ENCODE results near the gene RPS4Y1.

Gene RPS4Y1

DNA sequence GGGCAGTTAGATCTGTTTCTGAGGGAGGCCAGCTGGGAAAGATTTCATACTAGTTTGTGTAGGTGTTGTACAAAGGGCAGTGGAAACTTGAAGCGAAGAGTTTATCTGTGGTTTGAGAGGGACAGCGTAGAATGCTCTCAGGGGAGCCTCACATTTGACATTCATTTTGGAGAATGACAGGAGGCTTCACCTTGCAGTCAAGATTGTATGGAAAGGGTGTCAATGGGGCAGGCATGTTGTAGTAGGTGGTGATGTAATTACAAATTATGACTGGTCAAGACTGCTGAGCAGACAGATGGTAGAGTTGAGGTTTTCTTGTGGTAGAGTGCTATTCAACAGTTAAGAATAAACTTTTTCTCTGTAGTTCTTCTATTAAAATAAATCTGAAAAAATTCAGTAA is 7.0 kb downstream of the RPS4Y1 start:
- WGBS (ENCODE audit: insufficient coverage, insufficient read length), result no CpG with 5 or more reads among the region's 2 CpGs
- Histone ChIP-seq H3K4me1 (ENCODE audit: control insufficient read depth, insufficient read depth, low read length) (no peaks in the 10 kb centered on the region), H3K4me3 (ENCODE audit: low read length) (no peak overlapping the region), H3K27ac (ENCODE audit: low read length) (no peak overlapping the region), H3K27me3 (ENCODE audit: control insufficient read depth, insufficient read depth, low read length) (no peaks in the 10 kb centered on the region), H3K9me3 (ENCODE audit: control insufficient read depth, insufficient read depth, low read length) (no peaks in the 10 kb centered on the region), H3K36me3 (ENCODE audit: control insufficient read depth, insufficient read depth, low read length) (peaks cover 36% of the 10 kb centered on the region; the same call in 1 of the 2 replicates)
- DNase-seq (ENCODE audit: low read depth, low spot score), result no peak

- Histone ChIP-seq H3K4me3 (ENCODE audit: low read length) (no peak overlapping the region), H3K36me3 (ENCODE audit: control insufficient read depth, insufficient read depth, low read length) (peaks cover 34% of the 10 kb centered on the region; the same call in 1 of the 2 replicates), H3K27ac (ENCODE audit: low read length) (no peak overlapping the region), H3K4me1 (ENCODE audit: control insufficient read depth, insufficient read depth, low read length) (no peaks in the 10 kb centered on the region), H3K27me3 (ENCODE audit: control insufficient read depth, insufficient read depth, low read length) (no peaks in the 10 kb centered on the region), H3K9me3 (ENCODE audit: control insufficient read depth, insufficient read depth, low read length) (no peaks in the 10 kb centered on the region)
- WGBS (ENCODE audit: insufficient coverage, insufficient read length), result no CpG with 5 or more reads among the region's 1 CpG
- no peak for DNase-seq (ENCODE audit: low read depth, low spot score)
These were observed 8.0 kb downstream of the RPS4Y1 start for GRCh38 chrY:2849368-2849767.

DNA sequence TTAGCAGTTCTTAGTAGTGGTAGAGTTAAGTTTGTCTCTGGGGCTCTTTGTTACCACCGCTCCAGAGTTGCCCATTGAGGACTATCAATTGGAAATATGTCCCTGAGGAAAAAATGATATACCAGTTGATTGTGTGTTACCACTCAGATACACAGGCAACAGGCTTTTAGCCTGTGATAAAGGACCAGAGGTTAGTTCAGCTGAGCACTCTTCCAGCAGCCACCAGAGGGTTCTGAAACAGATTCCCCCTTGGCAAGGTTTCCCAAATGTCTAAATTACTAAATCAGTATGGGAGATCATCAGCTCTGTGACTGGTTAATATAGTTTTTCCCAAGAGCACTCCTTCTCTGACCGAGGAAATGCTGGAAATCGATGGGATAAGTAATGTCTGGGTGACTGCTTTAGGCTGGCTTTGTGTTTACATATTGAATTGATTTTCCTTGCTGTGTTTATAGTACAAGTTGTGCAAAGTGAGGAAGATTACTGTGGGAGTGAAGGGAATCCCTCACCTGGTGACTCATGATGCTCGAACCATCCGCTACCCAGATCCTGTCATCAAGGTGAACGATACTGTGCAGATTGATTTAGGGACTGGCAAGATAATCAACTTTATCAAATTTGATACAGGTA is 12.9 kb downstream of the RPS4Y1 start:
- Histone ChIP-seq H3K36me3 (ENCODE audit: control insufficient read depth, insufficient read depth, low read length) (peaks cover 14% of the 10 kb centered on the region; the same call in 1 of the 2 replicates), H3K27me3 (ENCODE audit: control insufficient read depth, insufficient read depth, low read length) (no peaks in the 10 kb centered on the region), H3K27ac (ENCODE audit: low read length) (no peak overlapping the region), H3K4me3 (ENCODE audit: low read length) (no peak overlapping the region), H3K4me1 (ENCODE audit: control insufficient read depth, insufficient read depth, low read length) (no peaks in the 10 kb centered on the region), H3K9me3 (ENCODE audit: control insufficient read depth, insufficient read depth, low read length) (no peaks in the 10 kb centered on the region)
- WGBS (ENCODE audit: insufficient coverage, insufficient read length), result no CpG with 5 or more reads among the region's 6 CpGs
- DNase-seq (ENCODE audit: low read depth, low spot score), result no peak

DNA sequence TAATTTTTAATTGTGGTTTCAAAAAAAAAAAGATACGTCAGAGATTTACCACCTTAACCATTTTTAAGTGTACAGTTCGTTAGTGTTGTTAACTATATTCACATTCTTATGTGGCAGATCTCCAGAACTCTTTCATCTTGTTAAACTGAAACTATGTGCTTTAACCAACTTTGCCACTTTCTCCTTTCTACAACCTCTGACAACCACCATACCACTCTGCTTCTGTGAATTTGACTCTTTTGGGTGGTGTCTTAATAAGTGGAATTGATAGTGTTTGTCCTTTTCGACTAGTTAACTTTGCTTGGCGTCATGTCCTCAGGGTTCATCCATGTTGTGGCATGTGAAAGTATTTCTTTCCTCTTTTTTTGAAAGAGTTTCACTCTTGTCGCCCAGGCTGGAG is 15.7 kb downstream of the RPS4Y1 start:
- WGBS (ENCODE audit: insufficient coverage, insufficient read length), result no CpG with 5 or more reads among the region's 5 CpGs
- Histone ChIP-seq H3K27me3 (ENCODE audit: control insufficient read depth, insufficient read depth, low read length) (no peaks in the 10 kb centered on the region), H3K36me3 (ENCODE audit: control insufficient read depth, insufficient read depth, low read length) (peaks cover 2% of the 10 kb centered on the region; the same call in 1 of the 2 replicates), H3K9me3 (ENCODE audit: control insufficient read depth, insufficient read depth, low read length) (no peaks in the 10 kb centered on the region), H3K4me1 (ENCODE audit: control insufficient read depth, insufficient read depth, low read length) (no peaks in the 10 kb centered on the region), H3K27ac (ENCODE audit: low read length) (no peak overlapping the region), H3K4me3 (ENCODE audit: low read length) (no peak overlapping the region)
- DNase-seq (ENCODE audit: low read depth, low spot score), result no peak

GRCh38 chrY:2857686-2858085 is 16.3 kb downstream of the RPS4Y1 start:
- Histone ChIP-seq H3K27me3 (ENCODE audit: control insufficient read depth, insufficient read depth, low read length) (no peaks in the 10 kb centered on the region), H3K4me3 (ENCODE audit: low read length) (no peak overlapping the region), H3K27ac (ENCODE audit: low read length) (no peak overlapping the region), H3K4me1 (ENCODE audit: control insufficient read depth, insufficient read depth, low read length) (no peaks in the 10 kb centered on the region), H3K36me3 (ENCODE audit: control insufficient read depth, insufficient read depth, low read length) (peaks cover 2% of the 10 kb centered on the region; the same call in 1 of the 2 replicates), H3K9me3 (ENCODE audit: control insufficient read depth, insufficient read depth, low read length) (no peaks in the 10 kb centered on the region)
- no CpG with 5 or more reads among the region's 4 CpGs for WGBS (ENCODE audit: insufficient coverage, insufficient read length)
- no peak for DNase-seq (ENCODE audit: low read depth, low spot score)

- no peaks in the 10 kb centered on the region for H3K4me1 ChIP-seq (ENCODE audit: control insufficient read depth, insufficient read depth, low read length)
- no peak overlapping the region for H3K4me3 ChIP-seq (ENCODE audit: low read length)
- WGBS (ENCODE audit: insufficient coverage, insufficient read length), result no CpG with 5 or more reads among the region's 4 CpGs
- peaks cover 2% of the 10 kb centered on the region; the same call in 1 of the 2 replicates for H3K36me3 ChIP-seq (ENCODE audit: control insufficient read depth, insufficient read depth, low read length)
- no peaks in the 10 kb centered on the region for H3K9me3 ChIP-seq (ENCODE audit: control insufficient read depth, insufficient read depth, low read length)
- H3K27me3 ChIP-seq (ENCODE audit: control insufficient read depth, insufficient read depth, low read length), result no peaks in the 10 kb centered on the region
- H3K27ac ChIP-seq (ENCODE audit: low read length), result no peak overlapping the region
- DNase-seq (ENCODE audit: low read depth, low spot score), result no peak
These were observed 18.4 kb downstream of the RPS4Y1 start for GRCh38 chrY:2859782-2860181.

- Histone ChIP-seq H3K4me3 (ENCODE audit: low read length) (no peak overlapping the region), H3K9me3 (ENCODE audit: control insufficient read depth, insufficient read depth, low read length) (no peaks in the 10 kb centered on the region), H3K27me3 (ENCODE audit: control insufficient read depth, insufficient read depth, low read length) (no peaks in the 10 kb centered on the region), H3K36me3 (ENCODE audit: control insufficient read depth, insufficient read depth, low read length) (no peaks in the 10 kb centered on the region; the same call in 1 of the 2 replicates), H3K27ac (ENCODE audit: low read length) (no peak overlapping the region), H3K4me1 (ENCODE audit: control insufficient read depth, insufficient read depth, low read length) (no peaks in the 10 kb centered on the region)
- no CpG with 5 or more reads among the region's 2 CpGs for WGBS (ENCODE audit: insufficient coverage, insufficient read length)
- DNase-seq (ENCODE audit: low read depth, low spot score), result no peak
These were observed 19.1 kb downstream of the RPS4Y1 start for GRCh38 chrY:2860511-2860910.

- no CpG with 5 or more reads among the region's 2 CpGs for WGBS (ENCODE audit: insufficient coverage, insufficient read length)
These were observed 25.2 kb downstream of the RPS4Y1 start for GRCh38 chrY:2866581-2866980.

DNA sequence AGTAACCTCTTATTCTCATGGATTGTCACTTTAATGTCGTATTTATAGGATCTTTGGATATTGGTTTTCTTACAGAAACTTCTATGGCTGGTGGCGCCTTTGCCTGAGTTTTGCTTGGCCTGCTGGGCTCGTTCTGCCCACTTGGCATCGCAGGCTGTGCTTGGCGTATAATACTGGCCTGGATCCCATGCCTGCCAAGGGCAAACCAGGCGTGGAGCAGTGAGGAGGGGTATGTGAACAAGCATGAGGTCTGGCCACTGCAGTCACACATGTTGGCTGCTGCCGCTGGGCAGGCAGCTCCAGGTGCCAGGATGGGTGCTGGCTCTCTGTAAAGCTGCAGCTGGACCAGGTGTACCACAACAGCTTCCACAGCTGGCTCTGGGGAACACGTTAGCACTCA is 26.1 kb downstream of the RPS4Y1 start:
- DNase-seq (ENCODE audit: low read depth, low spot score), result no peak
- no peaks in the 10 kb centered on the region; the same call in 1 of the 2 replicates for H3K9me3 ChIP-seq (ENCODE audit: control insufficient read depth, insufficient read depth, low read length)
- peaks cover 4% of the 10 kb centered on the region for H3K36me3 ChIP-seq (ENCODE audit: control insufficient read depth, insufficient read depth, low read length)
- no peak overlapping the region for H3K4me3 ChIP-seq (ENCODE audit: low read length)
- WGBS (ENCODE audit: insufficient coverage, insufficient read length), result no CpG with 5 or more reads among the region's 8 CpGs
- H3K27ac ChIP-seq (ENCODE audit: low read length), result no peak overlapping the region
- H3K4me1 ChIP-seq (ENCODE audit: control insufficient read depth, insufficient read depth, low read length), result no peaks in the 10 kb centered on the region; the same call in 1 of the 2 replicates
- no peaks in the 10 kb centered on the region for H3K27me3 ChIP-seq (ENCODE audit: control insufficient read depth, insufficient read depth, low read length)

More at GRCh38 chrY:2866581-2866980, 25.2 kb downstream of the RPS4Y1 start:
- Histone ChIP-seq H3K4me3 (ENCODE audit: low read length) (no peak overlapping the region), H3K27ac (ENCODE audit: low read length) (no peak overlapping the region), H3K27me3 (ENCODE audit: control insufficient read depth, insufficient read depth, low read length) (no peaks in the 10 kb centered on the region), H3K9me3 (ENCODE audit: control insufficient read depth, insufficient read depth, low read length) (no peaks in the 10 kb centered on the region; the same call in 1 of the 2 replicates), H3K4me1 (ENCODE audit: control insufficient read depth, insufficient read depth, low read length) (no peaks in the 10 kb centered on the region; the same call in 1 of the 2 replicates), H3K36me3 (ENCODE audit: control insufficient read depth, insufficient read depth, low read length) (peaks cover 4% of the 10 kb centered on the region)
- no peak for DNase-seq (ENCODE audit: low read depth, low spot score)

GRCh38 chrY:2868035-2868607 is 26.7 kb downstream of the RPS4Y1 start:
- H3K4me3 ChIP-seq (ENCODE audit: low read length), result no peak overlapping the region
- H3K36me3 ChIP-seq (ENCODE audit: control insufficient read depth, insufficient read depth, low read length), result peaks cover 4% of the 10 kb centered on the region
- no peak for DNase-seq (ENCODE audit: low read depth, low spot score)
- no peaks in the 10 kb centered on the region for H3K27me3 ChIP-seq (ENCODE audit: control insufficient read depth, insufficient read depth, low read length)
- H3K4me1 ChIP-seq (ENCODE audit: control insufficient read depth, insufficient read depth, low read length), result no peaks in the 10 kb centered on the region; the same call in 1 of the 2 replicates
- no peak overlapping the region for H3K27ac ChIP-seq (ENCODE audit: low read length)
- no peaks in the 10 kb centered on the region; the same call in 1 of the 2 replicates for H3K9me3 ChIP-seq (ENCODE audit: control insufficient read depth, insufficient read depth, low read length)
- no CpG with 5 or more reads among the region's 8 CpGs for WGBS (ENCODE audit: insufficient coverage, insufficient read length)

Data from iPS DF 6.9 (cell line).